WERI-Rb-1 (cell line): ENCODE measurements around the gene SFXN3.

Experiments used
- DNase-seq: peaks from one replicate; pipeline ENCODE4 v3.0.0-alpha.2; 2020
- H3K27ac ChIP-seq: fragments of 250-450 bp; sonication (Bioruptor Pico); 2 replicates; pipeline ENCODE4 v1.5.1; 2020; ENCODE audit warnings: mild to moderate bottlenecking, moderate library complexity
- H3K27me3 ChIP-seq: fragments of 250-450 bp; sonication (Bioruptor Pico); 2 replicates; pipeline ENCODE4 v1.5.1; 2021; ENCODE audit warnings: mild to moderate bottlenecking, low read depth, moderate library complexity; ENCODE audit not compliant: insufficient read depth, severe bottlenecking
- H3K36me3 ChIP-seq: fragments of 250-450 bp; sonication (Bioruptor Pico); 2 replicates; pipeline ENCODE4 v1.5.1; 2020; ENCODE audit warnings: mild to moderate bottlenecking, moderate library complexity
- H3K4me3 ChIP-seq: 2 replicates; pipeline ENCODE4 v1.5.1; 2011; ENCODE audit warnings: low read depth, mild to moderate bottlenecking, control low read depth, low read length
- H3K9me3 ChIP-seq: fragments of 250-450 bp; sonication (Bioruptor Pico); 2 replicates; pipeline ENCODE4 v1.5.1; 2021; ENCODE audit warnings: mild to moderate bottlenecking, moderate library complexity; ENCODE audit not compliant: severe bottlenecking
- TF ChIP-seq, protein P1 (sequence below): IDR thresholded peaks from 2 replicates; pipeline ENCODE4 v1.5.1; 2011; ENCODE audit warnings: low read depth, mild to moderate bottlenecking, control low read depth, inconsistent platforms, low read length

Gene SFXN3

DNA sequence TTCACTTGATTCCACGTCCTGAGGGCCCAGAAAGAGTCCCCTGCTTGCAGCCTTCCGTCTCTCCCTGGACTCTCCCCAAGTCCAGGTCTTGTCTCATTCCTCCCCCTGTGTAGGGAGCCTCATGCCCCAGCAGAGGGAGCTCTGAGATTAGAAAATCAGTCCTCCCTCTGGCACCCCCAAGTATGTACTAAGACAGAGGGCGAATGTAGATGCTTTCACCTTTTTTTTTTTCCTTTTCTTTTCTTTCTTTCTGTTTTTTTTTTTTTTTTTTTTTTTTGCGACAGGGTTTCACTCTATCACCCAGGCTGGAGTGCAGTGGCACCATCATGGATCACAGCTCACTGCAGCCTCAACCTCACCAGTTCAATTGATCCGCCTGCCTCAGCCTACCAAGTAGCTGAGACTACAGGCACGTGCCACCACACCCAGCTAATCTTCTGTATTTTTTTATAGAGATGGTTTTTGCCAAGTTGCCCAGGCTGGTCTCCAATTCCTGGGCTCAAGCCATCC lies 10.3 kb downstream of the SFXN3 start:
- DNase-seq: peak; percentile 87
- TF ChIP-seq, protein P1, sequence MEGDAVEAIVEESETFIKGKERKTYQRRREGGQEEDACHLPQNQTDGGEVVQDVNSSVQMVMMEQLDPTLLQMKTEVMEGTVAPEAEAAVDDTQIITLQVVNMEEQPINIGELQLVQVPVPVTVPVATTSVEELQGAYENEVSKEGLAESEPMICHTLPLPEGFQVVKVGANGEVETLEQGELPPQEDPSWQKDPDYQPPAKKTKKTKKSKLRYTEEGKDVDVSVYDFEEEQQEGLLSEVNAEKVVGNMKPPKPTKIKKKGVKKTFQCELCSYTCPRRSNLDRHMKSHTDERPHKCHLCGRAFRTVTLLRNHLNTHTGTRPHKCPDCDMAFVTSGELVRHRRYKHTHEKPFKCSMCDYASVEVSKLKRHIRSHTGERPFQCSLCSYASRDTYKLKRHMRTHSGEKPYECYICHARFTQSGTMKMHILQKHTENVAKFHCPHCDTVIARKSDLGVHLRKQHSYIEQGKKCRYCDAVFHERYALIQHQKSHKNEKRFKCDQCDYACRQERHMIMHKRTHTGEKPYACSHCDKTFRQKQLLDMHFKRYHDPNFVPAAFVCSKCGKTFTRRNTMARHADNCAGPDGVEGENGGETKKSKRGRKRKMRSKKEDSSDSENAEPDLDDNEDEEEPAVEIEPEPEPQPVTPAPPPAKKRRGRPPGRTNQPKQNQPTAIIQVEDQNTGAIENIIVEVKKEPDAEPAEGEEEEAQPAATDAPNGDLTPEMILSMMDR: peak; percentile 78
- no peaks in the 10 kb centered on the region for H3K9me3 ChIP-seq
- no peak overlapping the region for H3K4me3 ChIP-seq
- no peaks in the 10 kb centered on the region for H3K27me3 ChIP-seq
- peaks cover 16% of the 10 kb centered on the region for H3K36me3 ChIP-seq
- no peak overlapping the region for H3K27ac ChIP-seq

DNA sequence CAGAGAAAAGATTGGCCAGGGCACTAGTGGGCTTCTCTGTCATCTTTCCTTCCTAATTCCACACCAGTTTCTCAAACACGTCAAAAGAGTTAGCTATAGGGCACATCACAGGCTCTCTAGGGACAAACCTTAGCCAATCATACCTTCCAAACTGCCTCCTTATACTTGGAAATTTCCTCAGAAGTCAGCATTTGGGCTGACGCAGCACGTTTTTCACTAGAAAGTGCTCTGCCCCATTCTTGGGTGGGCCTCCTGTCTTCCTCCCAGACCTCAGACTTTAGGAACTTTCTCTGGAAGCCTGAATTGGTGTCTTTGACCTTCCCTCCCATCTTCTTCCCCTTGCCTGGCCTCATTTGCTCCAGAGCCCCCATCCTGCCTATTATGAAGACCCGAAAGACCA lies 11.1 kb downstream of the SFXN3 start:
- TF ChIP-seq, protein P1: no peak

DNA sequence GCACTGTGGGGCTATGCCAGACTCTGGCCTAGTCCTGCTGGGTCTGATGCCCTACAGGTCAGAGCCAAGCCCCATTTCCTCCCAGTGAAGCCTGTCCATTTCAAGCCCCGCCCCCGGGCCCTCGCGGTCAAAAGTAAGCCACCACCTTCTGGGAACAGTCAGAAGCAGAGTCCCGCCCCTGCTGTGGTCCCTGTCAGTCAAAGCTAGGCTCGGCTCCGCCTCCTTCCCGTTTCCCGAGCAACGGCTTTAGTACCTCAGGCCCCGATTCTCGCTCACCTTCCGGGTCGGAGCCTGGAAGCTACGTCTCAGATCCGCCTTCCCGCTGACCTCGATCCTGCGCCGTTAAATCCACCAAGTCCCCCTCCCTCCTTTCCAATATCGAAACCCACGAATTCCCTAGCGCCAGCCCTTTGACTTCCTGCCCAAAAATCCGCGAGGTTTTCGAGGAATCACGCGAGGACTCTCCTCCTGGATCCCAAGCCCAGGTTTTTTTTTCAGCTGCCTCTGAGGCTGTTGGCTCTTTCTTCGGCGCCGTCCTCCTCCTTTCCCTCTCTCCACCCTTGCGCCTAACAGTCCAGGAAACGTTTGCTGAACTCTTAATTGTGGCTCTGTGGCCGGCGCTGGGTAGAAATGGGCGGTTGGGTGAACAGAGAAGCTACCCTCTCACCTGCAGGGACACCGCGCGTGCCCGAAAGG lies 11.8 kb downstream of the SFXN3 start:
- H3K36me3 ChIP-seq: peaks cover 3% of the 10 kb centered on the region
- H3K4me3 ChIP-seq: peak overlapping the region; percentile 74
- DNase-seq: peak; percentile 99
- TF ChIP-seq, protein P1: no peak
- no peaks in the 10 kb centered on the region for H3K9me3 ChIP-seq
- no peaks in the 10 kb centered on the region for H3K27me3 ChIP-seq
- peak overlapping the region; percentile 96 for H3K27ac ChIP-seq

More for the DNA sequence above, 11.1 kb downstream of the SFXN3 start:
- Histone ChIP-seq H3K27ac (peak overlapping the region; percentile 96), H3K9me3 (no peaks in the 10 kb centered on the region), H3K4me3 (no peak overlapping the region), H3K36me3 (peaks cover 10% of the 10 kb centered on the region), H3K27me3 (no peaks in the 10 kb centered on the region)
- no peak for DNase-seq

DNA sequence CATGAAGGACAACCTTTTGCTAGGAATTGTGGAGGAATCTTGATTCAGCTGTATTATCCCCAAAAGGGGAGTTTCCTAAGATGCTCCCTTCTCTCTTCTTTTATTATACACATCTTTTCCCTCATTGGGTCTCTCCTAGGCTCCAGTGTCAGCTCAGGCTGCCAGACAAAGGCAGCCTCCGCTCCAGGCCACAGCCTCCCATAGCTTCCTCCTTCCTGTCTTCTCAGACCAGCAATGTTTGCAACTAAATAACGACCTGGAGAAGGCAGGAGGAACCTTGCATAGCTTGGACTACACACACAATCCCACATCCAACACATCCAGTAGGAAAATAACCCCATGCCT lies 12.3 kb downstream of the SFXN3 start:
- no peaks in the 10 kb centered on the region for H3K9me3 ChIP-seq
- TF ChIP-seq, protein P1: no peak
- no peak for DNase-seq
- H3K36me3 ChIP-seq: no peaks in the 10 kb centered on the region
- H3K27me3 ChIP-seq: no peaks in the 10 kb centered on the region
- H3K27ac ChIP-seq: peak overlapping the region; percentile 96
- peak overlapping the region; percentile 74 for H3K4me3 ChIP-seq

DNA sequence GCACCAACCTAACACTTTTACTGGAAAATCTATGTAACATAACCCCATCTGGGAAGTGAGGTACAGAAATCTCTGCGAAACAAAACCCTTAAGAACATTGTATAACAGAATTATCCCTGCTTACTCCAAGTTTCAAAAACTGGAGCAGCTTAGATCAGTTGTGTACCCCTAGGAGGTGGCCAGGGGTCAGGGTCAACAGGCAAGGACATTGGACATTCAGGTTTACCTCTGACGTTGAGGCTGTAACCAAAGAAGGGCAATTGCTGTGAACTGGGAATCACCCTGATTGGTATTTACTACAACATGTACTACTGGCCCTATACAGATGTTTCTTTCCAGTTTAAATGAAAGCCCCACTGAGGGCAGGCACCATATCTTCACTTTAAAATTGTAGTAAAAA lies 13.1 kb downstream of the SFXN3 start:
- H3K9me3 ChIP-seq: no peaks in the 10 kb centered on the region
- TF ChIP-seq, protein P1: no peak
- H3K27me3 ChIP-seq: no peaks in the 10 kb centered on the region
- DNase-seq: no peak
- H3K4me3 ChIP-seq: no peak overlapping the region
- no peaks in the 10 kb centered on the region for H3K36me3 ChIP-seq
- peak overlapping the region; percentile 96 for H3K27ac ChIP-seq
